Esophagus muscularis mucosa (tissue), 4 donors: Measurements from ENCODE around the gene CROCC. TPM values are rescaled to one million over a fixed set of nuclear protein-coding genes. Genes with fewer than 3 reads are reported as not detected.
"Not testable (repeated sequence)": the region's sequence is repeated elsewhere in the genome, so short reads cannot be mapped to it uniquely, and the experiment has no call there.

ENCODE experiments used
- DNase-seq: peaks from one replicate; pipeline ENCODE4 v3.0.0-alpha.2; 2017; ENCODE audit errors: extremely low spot score
- H3K27ac ChIP-seq, 4 donors: fragments of 200-600 bp; sonication (generic); replicated peaks in 1 of 4; 1 replicate in 3 of 4; 2 replicates in 1 of 4; pipeline ENCODE4 v1.5.1; 2016 to 2019; ENCODE audit warnings: mild to moderate bottlenecking in 1 of 4
- H3K27me3 ChIP-seq, 4 donors: fragments of 200-600 bp; sonication (generic); one replicate each; pipeline versions ENCODE4 v1.5.1 to v1.6.0; 2016 to 2019
- H3K36me3 ChIP-seq, 4 donors: fragments of 200-600 bp; sonication (generic); one replicate each; pipeline ENCODE4 v1.5.1; 2016 to 2019
- H3K4me1 ChIP-seq, 4 donors: fragments of 200-600 bp; sonication (generic); one replicate each; pipeline ENCODE4 v1.5.1; 2016 to 2019
- H3K4me3 ChIP-seq, 4 donors: fragments of 200-600 bp; sonication (generic); 1 replicate in 2 of 4; 2 replicates in 2 of 4; pipeline ENCODE4 v1.5.1; 2016 to 2019; ENCODE audit warnings: mild to moderate bottlenecking in 4 of 4, moderate library complexity in 1 of 4
- H3K9me3 ChIP-seq, 4 donors: fragments of 200-600 bp; sonication (generic); 1 replicate in 3 of 4; 2 replicates in 1 of 4; pipeline ENCODE4 v1.5.1; 2016 to 2019
- POLR2A ChIP-seq: fragments of 450-650 bp; IDR thresholded peaks from one replicate; pipeline ENCODE4 v1.6.1; 2017; ENCODE audit warnings: antibody characterized with exemption, moderate library complexity, mild to moderate bottlenecking, low read depth
- POLR2AphosphoS5 ChIP-seq, 2 donors: sonication (generic); formaldehyde crosslinking; IDR thresholded peaks; one replicate each; pipeline ENCODE4 v1.6.1; 2017; ENCODE audit warnings: antibody characterized with exemption in 2 of 2
- WGBS: methylation state at CpG from one replicate; pipeline ENCODE4 v1.1.5; 2018; 5-methylcytosine and 5-hydroxymethylcytosine counted together
- intact Hi-C: fragments of 100-400 bp; cut with DNase I; formaldehyde crosslinking; loops from one replicate; pipeline ENCODE4 v1.15.1; 2023
- total RNA-seq, 4 donors: library from RNA; depleted of rRNA; stranded (reverse); fragments of >200 nt; gene quantifications; one replicate each; pipeline versions ENCODE4 v1.1.0 to v1.2.1, GENCODE V29; 2016
- TF ChIP-seq, protein P1 (sequence below), 3 experiments: fragments of 200-600 bp in 2 of 3; fragments of 450-650 bp in 1 of 3; sonication (generic) in 2 of 3; IDR thresholded peaks; one replicate each; pipeline ENCODE4 v1.5.1; 2017 to 2019; ENCODE audit warnings: antibody characterized with exemption in 3 of 3, mild to moderate bottlenecking in 2 of 3, moderate library complexity in 1 of 3

CROCC gene
- total RNA-seq, 4 donors from 2014 or later: 17.6 to 36.3 (median 23.0) TPM

GRCh38 chr1:16895598-16896315 is 26.0 kb upstream of the CROCC start, which contains the start of gene RNU1-2:
RNU1-2 (plus strand) TSS chr1:16895980.
- DNase-seq, H3K36me3 ChIP-seq, H3K9me3 ChIP-seq, intact Hi-C loops, H3K27me3 ChIP-seq: not testable (repeated sequence)
- Histone ChIP-seq H3K4me1 (peaks cover 3 to 11% (median 9%) of the 10 kb centered on the region in 4 donors), H3K27ac (peak within 1 kb of the TSS; percentile 84 to 90 (median 85)), H3K4me3 (peak within 1 kb of the TSS; percentile 37 to 55 (median 49))
- TF ChIP-seq POLR2AphosphoS5 (IDR thresholded peaks at IDR 0.05) (peak; percentile 48 to 99), POLR2A (peak; percentile 100)
- WGBS: 0% methylated on average over 14 of the region's 39 CpGs

DNA sequence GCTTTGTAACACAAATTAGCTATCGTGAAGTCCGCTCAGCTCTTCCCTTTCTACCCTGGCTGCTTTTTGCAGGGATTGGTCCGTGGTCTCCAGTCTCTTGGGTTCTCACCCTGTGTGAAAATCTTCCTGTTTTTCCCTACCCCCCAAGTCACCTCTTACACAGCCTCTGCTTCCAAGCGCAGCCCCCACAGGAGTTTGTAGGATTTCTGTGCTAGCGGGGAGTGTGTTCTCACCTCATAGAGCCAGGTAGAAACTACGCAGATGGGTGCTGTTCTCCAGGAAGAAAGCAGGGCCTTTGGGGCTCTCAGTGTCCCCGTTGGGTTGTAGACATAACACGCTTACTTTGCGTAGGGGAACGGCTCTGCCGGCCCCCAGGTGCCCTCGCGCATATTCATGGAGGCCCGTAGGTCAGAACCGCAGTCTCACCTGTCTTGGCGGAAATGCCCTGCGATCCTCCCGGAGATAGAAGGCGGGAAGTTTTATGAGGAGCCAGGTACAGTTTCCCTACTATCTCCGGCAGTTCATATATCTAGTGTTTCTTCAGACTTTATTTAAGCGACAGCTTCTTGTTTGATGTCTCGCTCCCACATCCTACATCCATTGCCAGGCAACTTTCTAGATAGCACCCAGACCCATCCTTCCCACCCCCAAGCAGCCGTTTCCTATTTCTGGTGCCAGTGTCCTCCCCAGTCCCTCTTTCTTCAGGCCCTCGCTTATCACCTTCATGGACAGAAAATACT is 25.2 kb upstream of the CROCC start:
- WGBS: 31% methylated on average over 17 of the region's 24 CpGs
- Histone ChIP-seq H3K4me3 (peak overlapping the region; percentile 26 to 49 (median 40)), H3K4me1 (peaks cover 3 to 11% (median 9%) of the 10 kb centered on the region in 4 donors), H3K27ac (peak overlapping the region; percentile 77 to 90 (median 84))
- intact Hi-C loops, H3K36me3 ChIP-seq, DNase-seq, H3K9me3 ChIP-seq, H3K27me3 ChIP-seq: not testable (repeated sequence)

GRCh38 chr1:16897653-16898052 is 24.1 kb upstream of the CROCC start:
- H3K9me3 ChIP-seq, H3K36me3 ChIP-seq, intact Hi-C loops, H3K27ac ChIP-seq, H3K4me3 ChIP-seq, H3K27me3 ChIP-seq, DNase-seq: not testable (repeated sequence)
- peaks cover 3 to 11% (median 9%) of the 10 kb centered on the region in 4 donors for H3K4me1 ChIP-seq
- 54% methylated on average over 1 of the region's 1 CpG for WGBS

GRCh38 chr1:16898298-16898697 is 23.4 kb upstream of the CROCC start:
- H3K27me3 ChIP-seq, intact Hi-C loops, H3K36me3 ChIP-seq, H3K4me3 ChIP-seq, DNase-seq, H3K9me3 ChIP-seq: not testable (repeated sequence)
- Histone ChIP-seq H3K4me1 (peaks cover 3 to 18% (median 16%) of the 10 kb centered on the region in 4 donors), H3K27ac (peak overlapping the region in 1 of 4 donors; percentile 27)

DNA sequence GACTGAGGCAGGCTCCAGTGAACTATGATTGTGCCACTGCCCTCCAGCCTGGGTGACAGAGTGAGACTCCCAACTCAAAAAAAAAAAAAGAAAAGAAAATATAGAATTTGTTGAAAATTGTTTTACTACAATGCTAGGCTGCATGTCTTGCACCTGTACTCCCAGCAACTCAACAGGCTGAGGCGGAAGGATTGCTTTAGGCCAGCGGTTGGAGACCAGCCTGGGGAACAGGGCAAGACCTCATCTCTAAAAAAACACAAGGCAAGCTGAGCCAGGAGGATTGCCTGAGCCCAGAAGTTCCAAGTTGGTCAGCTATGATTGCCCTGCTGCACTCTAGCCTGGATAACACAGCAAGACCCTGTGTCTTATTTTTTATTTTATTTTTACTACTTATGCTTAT is 22.7 kb upstream of the CROCC start:
- intact Hi-C loops, H3K36me3 ChIP-seq, H3K27me3 ChIP-seq, H3K27ac ChIP-seq, DNase-seq, H3K4me3 ChIP-seq, H3K9me3 ChIP-seq: not testable (repeated sequence)
- 80% methylated on average over 2 of the region's 2 CpGs for WGBS
- H3K4me1 ChIP-seq: peaks cover 3 to 25% (median 20%) of the 10 kb centered on the region in 4 donors

DNA sequence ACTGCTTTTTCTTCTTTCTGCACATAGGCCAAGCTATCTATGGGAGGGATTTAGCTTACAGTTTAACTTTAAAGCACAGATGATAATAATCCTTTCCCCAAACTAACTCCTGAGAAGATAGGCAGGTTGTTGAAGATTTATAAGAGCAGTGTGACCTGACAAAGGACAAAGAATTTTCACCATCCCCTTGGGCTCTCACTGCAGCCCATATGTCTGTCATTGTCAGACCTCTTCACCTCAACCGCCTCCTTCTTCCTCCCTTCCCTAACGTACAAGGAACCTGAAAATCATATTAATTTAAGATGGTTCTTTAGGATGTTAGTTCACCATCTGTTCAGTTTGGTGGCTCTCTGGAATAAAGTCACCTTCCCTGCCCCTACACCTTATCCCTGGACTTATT is 21.0 kb upstream of the CROCC start:
- H3K4me1 ChIP-seq: peaks cover 3 to 37% (median 31%) of the 10 kb centered on the region in 4 donors
- no peaks in the 10 kb centered on the region for H3K27me3 ChIP-seq
- DNase-seq: no peak

GRCh38 chr1:16901371-16901770 is 20.4 kb upstream of the CROCC start:
- H3K36me3 ChIP-seq, H3K9me3 ChIP-seq, H3K27ac ChIP-seq: not testable (repeated sequence)

More for the DNA sequence above, 21.0 kb upstream of the CROCC start:
- no peaks in the 10 kb centered on the region for H3K36me3 ChIP-seq
- no peak overlapping the region for H3K27ac ChIP-seq
- no peak overlapping the region for H3K4me3 ChIP-seq
- WGBS: 77% methylated on average over 2 of the region's 2 CpGs
- intact Hi-C loops: no loop called here
- H3K9me3 ChIP-seq: no peaks in the 10 kb centered on the region
- TF ChIP-seq POLR2AphosphoS5 (IDR thresholded peaks at IDR 0.05): no peak
- TF ChIP-seq, protein P1, sequence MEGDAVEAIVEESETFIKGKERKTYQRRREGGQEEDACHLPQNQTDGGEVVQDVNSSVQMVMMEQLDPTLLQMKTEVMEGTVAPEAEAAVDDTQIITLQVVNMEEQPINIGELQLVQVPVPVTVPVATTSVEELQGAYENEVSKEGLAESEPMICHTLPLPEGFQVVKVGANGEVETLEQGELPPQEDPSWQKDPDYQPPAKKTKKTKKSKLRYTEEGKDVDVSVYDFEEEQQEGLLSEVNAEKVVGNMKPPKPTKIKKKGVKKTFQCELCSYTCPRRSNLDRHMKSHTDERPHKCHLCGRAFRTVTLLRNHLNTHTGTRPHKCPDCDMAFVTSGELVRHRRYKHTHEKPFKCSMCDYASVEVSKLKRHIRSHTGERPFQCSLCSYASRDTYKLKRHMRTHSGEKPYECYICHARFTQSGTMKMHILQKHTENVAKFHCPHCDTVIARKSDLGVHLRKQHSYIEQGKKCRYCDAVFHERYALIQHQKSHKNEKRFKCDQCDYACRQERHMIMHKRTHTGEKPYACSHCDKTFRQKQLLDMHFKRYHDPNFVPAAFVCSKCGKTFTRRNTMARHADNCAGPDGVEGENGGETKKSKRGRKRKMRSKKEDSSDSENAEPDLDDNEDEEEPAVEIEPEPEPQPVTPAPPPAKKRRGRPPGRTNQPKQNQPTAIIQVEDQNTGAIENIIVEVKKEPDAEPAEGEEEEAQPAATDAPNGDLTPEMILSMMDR (IDR thresholded peaks at IDR 0.05): no peak

More at GRCh38 chr1:16901371-16901770, 20.4 kb upstream of the CROCC start:
- H3K4me1 ChIP-seq: peaks cover 3 to 41% (median 35%) of the 10 kb centered on the region in 4 donors
- DNase-seq, intact Hi-C loops, H3K4me3 ChIP-seq, H3K27me3 ChIP-seq: not testable (repeated sequence)
- WGBS: 80% methylated on average over 2 of the region's 2 CpGs
